Kidney epithelial cell (primary cell): ENCODE data around the gene ENDOV. TPM values are rescaled to one million over a fixed set of nuclear protein-coding genes. Genes with fewer than 3 reads are reported as not detected.

Source experiments
- DNase-seq: peaks from one replicate; pipeline ENCODE4 v3.0.0-alpha.2; 2010; ENCODE audit warnings: low read depth
- H3K27me3 ChIP-seq: 2 replicates; pipeline ENCODE4 v1.6.0; 2011; ENCODE audit warnings: low read length; ENCODE audit not compliant: control insufficient read depth, insufficient read depth
- H3K36me3 ChIP-seq: 2 replicates; pipeline ENCODE4 v1.5.1; 2011; ENCODE audit warnings: low read length; ENCODE audit not compliant: control insufficient read depth, insufficient read depth
- H3K4me3 ChIP-seq: 2 replicates; pipeline ENCODE4 v1.5.1; 2011; ENCODE audit warnings: low read depth, mild to moderate bottlenecking, control low read depth, low read length
- total RNA-seq: library from RNA; depleted of rRNA; stranded (reverse); fragments of >200 nt; gene quantifications from 2 replicates; pipeline ENCODE4 v1.2.3, GENCODE V29; 2015
- TF ChIP-seq, protein P1 (sequence below): IDR thresholded peaks from 2 replicates; pipeline ENCODE4 v1.5.1; 2011; ENCODE audit warnings: mild to moderate bottlenecking, moderate library complexity, low read length, control low read depth, inconsistent platforms; ENCODE audit not compliant: insufficient read depth, poor library complexity, severe bottlenecking

Gene ENDOV
- total RNA-seq, 1 donor from 2014 or later, result 14.6 TPM

DNA sequence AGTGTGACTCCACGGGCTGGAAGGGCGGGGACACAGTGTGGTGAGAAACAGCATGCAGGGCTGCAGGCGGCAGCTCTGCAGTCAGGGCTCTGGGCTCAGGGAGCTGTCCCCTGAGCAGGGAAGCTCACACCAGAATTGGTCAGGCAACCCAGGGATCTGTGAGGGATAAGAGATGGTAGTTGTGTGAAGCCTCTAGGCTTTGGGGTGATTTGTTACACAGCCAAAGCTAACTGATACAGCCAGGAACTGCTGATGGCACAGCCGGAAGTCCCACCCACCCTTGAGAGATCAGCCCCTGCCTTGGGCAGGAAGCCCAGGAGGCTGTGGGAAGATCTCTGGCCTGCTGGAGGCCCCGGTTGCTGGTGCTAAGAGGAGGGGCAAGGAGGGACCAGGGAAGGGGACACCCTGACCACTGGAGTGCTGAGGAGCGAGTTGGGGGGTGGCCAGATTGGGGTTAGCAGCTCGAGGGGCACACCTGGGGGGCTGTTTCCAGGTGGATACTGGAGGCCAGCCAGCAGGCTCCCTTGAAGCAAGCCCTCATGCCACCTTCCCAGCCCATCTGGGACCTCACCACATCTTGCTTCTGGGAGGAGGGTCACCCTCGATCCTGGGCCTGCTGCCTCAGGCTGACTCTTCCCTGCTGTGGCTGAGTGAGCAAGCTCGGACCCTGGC, 36.3 kb downstream of the ENDOV start:
- Histone ChIP-seq H3K27me3 (peaks cover 13% of the 10 kb centered on the region), H3K4me3 (no peak overlapping the region), H3K36me3 (no peaks in the 10 kb centered on the region)
- TF ChIP-seq, protein P1, sequence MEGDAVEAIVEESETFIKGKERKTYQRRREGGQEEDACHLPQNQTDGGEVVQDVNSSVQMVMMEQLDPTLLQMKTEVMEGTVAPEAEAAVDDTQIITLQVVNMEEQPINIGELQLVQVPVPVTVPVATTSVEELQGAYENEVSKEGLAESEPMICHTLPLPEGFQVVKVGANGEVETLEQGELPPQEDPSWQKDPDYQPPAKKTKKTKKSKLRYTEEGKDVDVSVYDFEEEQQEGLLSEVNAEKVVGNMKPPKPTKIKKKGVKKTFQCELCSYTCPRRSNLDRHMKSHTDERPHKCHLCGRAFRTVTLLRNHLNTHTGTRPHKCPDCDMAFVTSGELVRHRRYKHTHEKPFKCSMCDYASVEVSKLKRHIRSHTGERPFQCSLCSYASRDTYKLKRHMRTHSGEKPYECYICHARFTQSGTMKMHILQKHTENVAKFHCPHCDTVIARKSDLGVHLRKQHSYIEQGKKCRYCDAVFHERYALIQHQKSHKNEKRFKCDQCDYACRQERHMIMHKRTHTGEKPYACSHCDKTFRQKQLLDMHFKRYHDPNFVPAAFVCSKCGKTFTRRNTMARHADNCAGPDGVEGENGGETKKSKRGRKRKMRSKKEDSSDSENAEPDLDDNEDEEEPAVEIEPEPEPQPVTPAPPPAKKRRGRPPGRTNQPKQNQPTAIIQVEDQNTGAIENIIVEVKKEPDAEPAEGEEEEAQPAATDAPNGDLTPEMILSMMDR, result no peak
- no peak for DNase-seq

DNA sequence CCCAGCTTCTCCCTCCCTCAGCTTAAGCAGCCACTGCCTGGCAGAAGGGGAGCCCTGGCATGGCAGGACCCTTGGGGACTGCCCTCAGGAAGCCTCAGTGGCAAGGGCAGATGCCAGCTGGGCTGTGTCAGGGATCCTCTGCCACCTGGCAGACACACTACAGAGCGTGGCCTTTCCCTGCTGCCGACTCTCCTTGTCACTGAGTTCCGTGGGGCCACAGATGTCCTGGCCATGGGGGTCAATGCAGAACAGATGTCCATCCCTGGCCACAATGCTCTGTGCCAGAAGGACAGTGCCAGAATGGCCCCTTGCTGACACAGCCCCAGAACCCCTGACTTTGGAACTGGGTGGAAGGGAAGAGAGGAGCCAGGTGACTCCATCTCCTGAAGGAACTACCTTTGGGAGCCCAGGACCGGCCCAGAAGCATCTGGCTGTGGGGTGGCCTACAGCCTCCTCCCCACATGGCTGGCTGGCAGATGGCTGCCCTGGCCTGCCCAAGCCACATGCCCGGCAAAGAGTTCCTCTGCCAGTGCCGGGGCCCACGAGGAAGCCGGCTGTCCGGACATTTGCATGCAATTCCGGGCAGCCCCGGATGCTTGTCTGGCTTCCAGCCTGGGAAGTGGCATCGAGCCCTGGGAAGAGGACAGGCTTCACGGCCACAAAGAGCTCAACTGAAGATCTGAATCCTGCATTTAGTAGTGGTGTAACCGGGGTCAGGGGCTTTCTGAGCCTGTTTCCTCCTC, 37.4 kb downstream of the ENDOV start:
- H3K27me3 ChIP-seq, result peaks cover 16% of the 10 kb centered on the region
- no peaks in the 10 kb centered on the region for H3K36me3 ChIP-seq
- TF ChIP-seq, protein P1, result no peak
- DNase-seq, result no peak
- H3K4me3 ChIP-seq, result no peak overlapping the region

- Histone ChIP-seq H3K4me3 (peak overlapping the region; percentile 77), H3K36me3 (no peaks in the 10 kb centered on the region), H3K27me3 (peaks cover 13% of the 10 kb centered on the region)
- TF ChIP-seq, protein P1, result no peak
- DNase-seq, result no peak
These were observed 38.4 kb downstream of the ENDOV start for GRCh38 chr17:80453126-80453997.

DNA sequence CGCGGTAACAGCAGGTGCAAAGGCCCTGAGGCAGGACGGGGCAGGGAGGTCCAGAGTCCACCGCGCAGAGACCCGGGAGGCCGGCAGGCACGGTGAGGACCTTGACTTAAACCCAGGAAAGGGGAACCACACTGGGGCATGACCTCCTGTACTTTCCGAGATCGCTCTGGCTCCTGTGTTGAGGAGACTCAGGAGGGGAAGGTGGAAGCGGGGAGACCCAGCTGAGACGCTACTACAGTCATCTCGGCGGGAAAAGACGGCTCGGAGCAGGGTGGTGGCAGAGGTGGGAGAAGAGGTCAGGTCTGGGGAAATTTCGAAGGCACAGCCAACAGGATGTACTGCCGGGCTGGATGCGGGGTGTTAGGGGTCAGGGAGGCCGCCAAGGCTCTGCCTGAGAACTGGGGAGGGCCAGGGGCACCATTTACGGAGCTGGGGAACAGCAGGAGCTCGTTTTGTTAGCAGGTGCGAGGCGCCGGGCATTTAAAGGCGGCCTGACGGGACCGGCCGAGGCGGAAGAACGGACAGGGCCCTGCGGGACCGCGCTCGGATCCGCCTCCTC, 39.1 kb downstream of the ENDOV start:
- Histone ChIP-seq H3K27me3 (peaks cover 12% of the 10 kb centered on the region), H3K36me3 (no peaks in the 10 kb centered on the region), H3K4me3 (peak overlapping the region; percentile 77)
- no peak for DNase-seq
- TF ChIP-seq, protein P1, result no peak

DNA sequence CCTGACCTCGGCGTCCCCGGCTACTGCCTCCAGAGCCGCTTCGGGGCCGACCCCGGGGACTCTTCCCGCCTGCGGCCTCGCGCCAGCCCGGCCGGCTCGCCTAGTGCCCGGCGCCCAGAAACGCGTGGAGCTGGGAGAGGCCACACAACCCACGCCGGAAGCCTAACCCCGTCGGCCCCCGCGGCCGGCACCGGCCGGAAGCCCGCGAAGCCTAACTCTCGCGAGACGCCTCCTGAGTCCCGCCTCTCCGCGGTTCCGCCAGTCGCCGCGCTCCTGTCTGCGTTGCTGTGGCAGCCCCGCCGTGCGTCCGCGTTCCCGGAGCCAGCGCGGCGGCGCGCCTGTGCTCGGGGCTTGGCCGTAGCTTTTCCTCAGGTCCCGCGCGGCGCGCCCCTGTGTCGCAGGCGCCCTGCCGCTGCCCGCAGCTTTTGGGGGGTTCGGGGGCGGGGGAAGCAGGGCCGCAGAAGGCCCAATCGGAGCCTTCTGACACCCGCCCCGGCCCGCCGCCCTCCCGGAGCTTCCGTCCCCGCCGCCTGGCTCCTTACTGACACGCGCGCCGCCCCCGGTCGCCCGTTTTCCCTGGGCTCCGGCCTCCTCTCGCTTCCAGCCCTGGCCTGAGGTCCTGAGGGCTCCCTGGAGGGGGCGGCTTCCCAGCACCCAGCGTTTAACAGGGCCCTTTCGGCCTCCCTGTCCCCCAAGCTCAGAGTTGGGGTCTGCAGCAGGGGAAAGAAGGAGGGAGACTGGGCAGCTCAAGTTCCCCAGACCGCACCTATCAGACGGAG, 39.8 kb downstream of the ENDOV start:
- peak overlapping the region; percentile 77 for H3K4me3 ChIP-seq
- TF ChIP-seq, protein P1, result no peak
- H3K36me3 ChIP-seq, result no peaks in the 10 kb centered on the region
- peaks cover 12% of the 10 kb centered on the region for H3K27me3 ChIP-seq
- peak; percentile 71 for DNase-seq
